Activated naive CD8-positive, alpha-beta T cell treated with anti-CD3 and anti-CD28 coated beads for 36 hours (primary cell): ENCODE measurements around the gene CES5A. TPM values are rescaled to one million over a fixed set of nuclear protein-coding genes. Genes with fewer than 3 reads are reported as not detected.
"Not testable (repeated sequence)": the region's sequence is repeated elsewhere in the genome, so short reads cannot be mapped to it uniquely, and the experiment has no call there.

Experiments
- DNase-seq: peaks from one replicate; pipeline ENCODE4 v3.0.0; 2021
- H3K27ac Mint-ChIP-seq: one replicate; pipeline ENCODE4 v1.8.0; 2022; ENCODE audit warnings: mild to moderate bottlenecking, moderate library complexity, mixed read lengths
- H3K27me3 Mint-ChIP-seq: one replicate; pipeline ENCODE4 v1.8.0; 2022; ENCODE audit warnings: mild to moderate bottlenecking, mixed read lengths
- H3K36me3 Mint-ChIP-seq: one replicate; pipeline ENCODE4 v1.8.0; 2021; ENCODE audit warnings: mild to moderate bottlenecking, mixed read lengths
- H3K4me1 Mint-ChIP-seq: one replicate; pipeline ENCODE4 v1.8.0; 2021; ENCODE audit warnings: mixed read lengths
- H3K4me3 Mint-ChIP-seq: one replicate; pipeline ENCODE4 v1.8.0; 2022; ENCODE audit warnings: mild to moderate bottlenecking, moderate library complexity, mixed read lengths
- H3K9me3 Mint-ChIP-seq: one replicate; pipeline ENCODE4 v1.8.0; 2022; ENCODE audit warnings: mixed read lengths
- total RNA-seq, 2 experiments: library from RNA; stranded (reverse); gene quantifications; one replicate each; pipeline ENCODE4 v1.2.3, GENCODE V29; 2021

Gene CES5A
- total RNA-seq, 2 experiments from 2014 or later: not detected

DNA sequence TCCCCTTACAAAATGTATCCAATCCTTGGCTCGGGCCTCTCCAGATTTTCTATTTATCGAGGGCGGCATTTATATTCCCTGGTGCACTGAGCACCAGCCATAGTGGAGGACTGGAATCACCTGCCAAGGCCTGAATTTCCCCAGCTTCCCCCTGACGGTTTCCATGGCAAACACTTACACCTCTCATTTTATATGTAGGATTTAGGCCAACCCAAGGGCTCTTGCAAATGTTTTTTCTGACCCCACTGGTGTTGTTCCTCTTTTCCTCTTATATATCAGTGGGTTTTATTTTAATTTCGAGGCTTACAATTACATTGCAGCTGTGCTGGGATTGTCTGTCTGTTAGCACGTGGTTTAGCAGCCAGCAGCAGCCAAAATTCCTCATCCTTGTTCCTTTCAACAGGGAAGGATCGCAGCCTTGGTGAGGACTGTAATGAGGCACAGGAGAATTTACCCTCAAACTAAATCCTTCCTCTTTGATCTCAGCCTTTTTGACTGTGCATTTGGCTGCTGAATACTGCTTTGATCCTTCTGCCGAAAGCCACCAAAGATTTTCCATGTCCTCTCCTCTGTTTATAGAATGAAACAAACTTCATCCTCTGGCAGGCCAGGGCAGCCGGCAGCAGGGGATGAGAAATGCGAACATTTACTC, 26.5 kb upstream of the CES5A start:
- DNase-seq: no peak
- no peak overlapping the region for H3K4me3 Mint-ChIP-seq
- peaks cover 4% of the 10 kb centered on the region for H3K9me3 Mint-ChIP-seq
- no peaks in the 10 kb centered on the region for H3K4me1 Mint-ChIP-seq
- H3K27me3 Mint-ChIP-seq: peaks cover 4% of the 10 kb centered on the region
- no peaks in the 10 kb centered on the region for H3K36me3 Mint-ChIP-seq
- H3K27ac Mint-ChIP-seq: no peak overlapping the region

DNA sequence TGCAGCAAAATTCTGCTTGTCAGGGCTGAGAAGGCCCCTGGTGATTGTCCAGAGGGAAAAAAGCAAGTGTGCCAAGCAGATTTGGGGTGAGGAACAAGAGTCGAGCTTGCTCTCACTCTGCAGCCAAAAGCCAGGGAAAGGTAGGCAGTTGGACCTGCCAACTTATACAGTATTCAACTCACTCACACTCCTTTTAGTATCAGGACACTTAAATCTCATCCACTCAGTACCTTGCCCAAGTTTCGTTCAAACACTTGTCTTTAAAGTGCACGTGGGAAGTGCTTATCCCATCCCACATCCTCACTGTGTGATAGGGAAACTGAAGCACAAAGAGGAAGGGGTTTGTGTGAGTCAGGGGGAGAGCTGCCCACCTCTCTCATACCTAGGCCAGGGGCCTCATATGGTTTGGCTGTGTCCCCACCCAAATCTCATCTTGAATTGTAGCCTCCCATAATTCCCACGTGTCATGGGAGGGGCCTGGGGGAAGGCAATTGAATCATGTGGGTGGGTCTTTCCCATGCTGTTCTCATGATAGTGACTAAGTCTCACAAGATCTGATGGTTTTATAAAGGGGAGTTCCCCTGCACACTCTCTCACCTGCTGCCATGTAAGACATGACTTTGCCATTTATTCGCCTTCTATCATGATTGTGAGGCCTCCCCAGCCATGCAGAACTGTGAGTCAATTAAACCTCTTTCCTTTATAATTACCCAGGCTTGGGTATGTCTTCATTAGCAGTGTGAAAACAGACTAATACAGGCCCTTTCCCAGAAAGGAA, 25.6 kb upstream of the CES5A start:
- Mint-ChIP-seq H3K9me3 (peaks cover 11% of the 10 kb centered on the region), H3K27ac (no peak overlapping the region), H3K4me3 (no peak overlapping the region), H3K4me1 (no peaks in the 10 kb centered on the region), H3K36me3 (no peaks in the 10 kb centered on the region), H3K27me3 (peaks cover 4% of the 10 kb centered on the region)
- no peak for DNase-seq

DNA sequence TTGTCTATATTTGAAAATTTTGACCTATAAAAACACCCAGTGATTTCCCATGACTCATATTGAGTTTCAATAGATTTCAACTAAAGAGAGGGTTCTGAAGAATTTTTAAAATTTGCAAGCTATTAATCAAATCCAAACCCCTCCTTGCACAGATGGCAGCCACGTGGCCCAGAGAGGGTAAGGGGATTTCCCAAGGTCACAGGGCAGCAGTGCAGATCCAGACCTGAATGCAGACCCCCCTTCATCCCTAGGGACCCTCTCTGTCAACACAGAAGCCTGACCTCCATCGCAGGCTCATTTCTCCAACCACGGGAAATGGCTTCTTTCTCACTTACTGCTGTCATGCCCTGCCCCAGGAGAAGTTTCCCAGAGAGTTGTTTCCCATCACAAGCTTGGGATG, 24.7 kb upstream of the CES5A start:
- Mint-ChIP-seq H3K36me3 (no peaks in the 10 kb centered on the region), H3K9me3 (peaks cover 13% of the 10 kb centered on the region), H3K27ac (no peak overlapping the region), H3K4me3 (no peak overlapping the region), H3K27me3 (peaks cover 4% of the 10 kb centered on the region), H3K4me1 (no peaks in the 10 kb centered on the region)
- DNase-seq: no peak

DNA sequence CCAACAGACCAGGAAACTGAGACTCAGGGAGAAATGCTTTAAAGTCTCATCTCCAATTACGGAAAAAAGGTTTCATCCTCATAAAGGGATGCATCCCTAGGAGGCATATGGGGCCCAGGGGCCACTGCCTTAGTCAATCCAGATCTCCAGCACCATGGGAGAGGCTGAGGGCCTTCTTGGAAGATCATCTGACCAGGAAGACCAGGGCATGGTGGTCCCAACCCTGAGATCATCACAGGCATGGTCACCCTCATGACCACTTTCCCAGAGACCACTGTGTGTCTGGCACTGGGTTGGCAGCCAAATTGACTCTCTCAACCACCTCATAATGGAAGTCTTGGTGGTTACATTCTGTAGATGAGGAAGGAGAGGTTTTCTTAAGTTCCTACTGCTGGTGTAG, 23.4 kb upstream of the CES5A start:
- no peaks in the 10 kb centered on the region for H3K36me3 Mint-ChIP-seq
- H3K27ac Mint-ChIP-seq: no peak overlapping the region
- no peak for DNase-seq

DNA sequence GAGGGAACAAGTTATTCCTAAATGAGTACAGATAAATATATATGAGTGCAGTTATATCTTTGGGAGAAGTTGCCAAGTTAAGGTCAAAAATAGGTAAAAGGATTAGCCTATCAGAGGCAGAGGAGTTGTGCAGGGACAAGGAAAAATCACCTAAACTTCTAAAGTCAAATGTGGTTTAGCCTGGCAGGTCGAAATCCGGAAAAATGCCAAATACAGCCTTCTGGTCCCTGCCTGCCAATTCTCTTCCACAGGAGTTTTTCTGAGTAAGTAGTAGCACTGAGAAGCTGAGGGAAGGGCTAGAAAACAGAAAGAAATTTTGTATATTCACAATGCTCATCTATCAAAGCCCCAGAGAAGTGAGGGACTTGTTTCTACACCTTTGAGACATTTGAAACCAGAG, 17.6 kb upstream of the CES5A start:
- H3K36me3 Mint-ChIP-seq: no peaks in the 10 kb centered on the region
- H3K4me1 Mint-ChIP-seq: no peaks in the 10 kb centered on the region
- no peak for DNase-seq
- H3K27me3 Mint-ChIP-seq: peaks cover under 1% of the 10 kb centered on the region
- H3K9me3 Mint-ChIP-seq: peaks cover 36% of the 10 kb centered on the region
- no peak overlapping the region for H3K27ac Mint-ChIP-seq
- H3K4me3 Mint-ChIP-seq: no peak overlapping the region

More for the DNA sequence above, 23.4 kb upstream of the CES5A start:
- Mint-ChIP-seq H3K4me1 (no peaks in the 10 kb centered on the region), H3K9me3 (peaks cover 12% of the 10 kb centered on the region), H3K27me3 (peaks cover 4% of the 10 kb centered on the region), H3K4me3 (no peak overlapping the region)

DNA sequence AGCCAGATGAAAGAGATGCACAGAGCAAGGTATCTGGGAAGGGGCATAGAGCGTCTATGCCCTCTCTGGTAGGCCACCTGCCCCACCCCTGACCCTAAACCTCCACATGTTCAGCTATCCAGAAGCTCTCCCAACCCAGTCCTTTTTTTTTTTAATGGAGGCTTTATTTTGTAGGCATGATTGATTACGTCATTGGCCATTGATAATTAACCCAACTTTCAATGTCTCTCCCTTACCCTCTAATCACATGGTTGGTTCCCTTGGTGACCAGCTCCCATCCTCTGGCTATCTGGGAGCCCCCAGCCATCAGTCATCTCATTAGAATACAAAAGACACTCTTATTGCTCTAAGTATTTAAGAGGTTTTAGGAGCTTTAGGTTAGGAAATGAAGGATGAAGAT, 14.3 kb upstream of the CES5A start:
- no peaks in the 10 kb centered on the region for H3K36me3 Mint-ChIP-seq
- no peak overlapping the region for H3K4me3 Mint-ChIP-seq
- DNase-seq: no peak
- H3K4me1 Mint-ChIP-seq: no peaks in the 10 kb centered on the region
- no peak overlapping the region for H3K27ac Mint-ChIP-seq
- peaks cover 5% of the 10 kb centered on the region for H3K27me3 Mint-ChIP-seq
- peaks cover 26% of the 10 kb centered on the region for H3K9me3 Mint-ChIP-seq

DNA sequence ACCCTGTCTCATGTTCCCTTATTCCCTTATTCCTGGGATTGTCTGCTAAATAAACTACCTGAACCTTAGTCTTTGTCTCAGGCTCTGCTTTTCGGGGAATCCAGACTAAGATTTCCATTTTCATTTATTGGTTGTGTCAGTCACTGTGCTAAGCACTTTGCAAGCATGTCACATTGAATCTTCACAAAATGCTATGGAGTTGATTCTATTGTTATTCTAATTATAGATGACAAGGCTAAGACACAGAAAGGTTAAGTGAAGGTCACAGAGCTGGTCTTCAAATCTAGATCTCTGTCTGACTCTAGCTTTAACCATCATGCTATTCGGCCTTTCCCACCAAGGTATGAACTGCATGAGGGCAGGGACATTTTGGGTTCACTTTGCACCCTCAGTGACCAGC, 13.4 kb upstream of the CES5A start:
- Mint-ChIP-seq H3K36me3 (no peaks in the 10 kb centered on the region), H3K27me3 (peaks cover 5% of the 10 kb centered on the region), H3K4me3 (no peak overlapping the region), H3K27ac (no peak overlapping the region), H3K4me1 (no peaks in the 10 kb centered on the region), H3K9me3 (peaks cover 24% of the 10 kb centered on the region)
- no peak for DNase-seq

DNA sequence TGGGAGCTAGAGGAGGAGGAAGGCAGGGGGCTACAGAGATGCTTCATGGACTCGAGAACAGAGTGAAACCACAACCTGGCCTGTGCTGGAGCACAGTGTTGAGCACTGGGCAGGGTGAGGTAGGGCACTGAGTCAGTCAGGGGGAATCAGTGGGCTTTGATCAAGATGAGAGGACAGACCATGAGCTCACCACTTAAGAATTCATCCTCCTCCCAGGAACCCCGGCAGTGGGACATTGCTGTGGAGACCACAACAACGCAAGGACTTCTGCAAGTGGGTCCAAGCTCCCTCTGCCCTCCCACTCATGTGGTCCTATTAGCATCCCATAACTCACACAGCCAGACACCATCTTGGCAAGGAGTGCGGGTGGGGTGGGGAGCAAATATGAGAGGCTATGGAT, 1.7 kb upstream of the CES5A start:
- Mint-ChIP-seq H3K9me3 (peaks cover 5% of the 10 kb centered on the region), H3K27me3 (no peaks in the 10 kb centered on the region), H3K4me3 (no peak overlapping the region), H3K36me3 (no peaks in the 10 kb centered on the region), H3K4me1 (no peaks in the 10 kb centered on the region), H3K27ac (no peak overlapping the region)
- no peak for DNase-seq

DNA sequence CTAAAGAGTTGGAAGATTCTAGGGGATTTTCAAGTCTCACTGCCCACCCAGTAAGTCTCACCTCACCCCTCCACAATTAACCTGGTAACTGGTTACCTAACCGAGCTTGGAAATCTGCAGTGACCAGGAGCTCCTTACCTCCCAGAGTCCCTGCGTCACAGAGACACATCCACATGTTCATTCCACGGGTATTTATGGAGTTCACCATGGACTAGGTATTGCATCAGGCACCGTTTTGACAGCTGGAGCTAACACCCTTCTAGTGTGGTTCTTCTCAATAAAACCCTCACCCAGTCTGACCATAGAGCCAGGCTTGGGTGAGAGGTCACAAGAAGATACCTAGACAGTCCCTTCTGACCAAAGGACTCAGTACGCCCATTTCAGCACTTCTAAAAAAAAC, 2.1 kb downstream of the CES5A start:
- no peak overlapping the region for H3K27ac Mint-ChIP-seq
- H3K4me3 Mint-ChIP-seq: no peak overlapping the region
- no peaks in the 10 kb centered on the region for H3K36me3 Mint-ChIP-seq
- H3K9me3 Mint-ChIP-seq: no peaks in the 10 kb centered on the region
- DNase-seq: no peak
- no peaks in the 10 kb centered on the region for H3K27me3 Mint-ChIP-seq
- H3K4me1 Mint-ChIP-seq: no peaks in the 10 kb centered on the region

DNA sequence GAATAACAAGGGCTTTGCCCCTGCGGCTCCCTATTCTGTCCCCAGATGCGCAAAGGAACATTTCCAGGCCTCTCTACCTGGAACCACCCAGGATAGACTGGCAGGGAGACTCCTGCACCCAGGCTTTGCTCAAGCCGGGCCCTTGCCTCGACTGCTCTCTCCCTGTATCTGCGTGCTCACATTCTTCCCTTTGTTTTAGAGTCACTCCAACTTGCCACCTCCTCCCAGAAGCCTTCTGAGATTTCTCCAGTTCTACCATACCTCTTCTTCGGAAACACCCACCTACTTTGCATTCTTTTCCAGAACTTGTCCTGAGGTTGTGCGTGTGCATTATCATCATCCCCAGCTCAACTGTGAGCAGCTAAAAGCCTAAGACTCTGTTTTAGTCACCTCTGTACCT, 3.0 kb downstream of the CES5A start:
- DNase-seq: no peak
- Mint-ChIP-seq H3K4me3 (no peak overlapping the region), H3K27me3 (no peaks in the 10 kb centered on the region), H3K27ac (no peak overlapping the region), H3K9me3 (no peaks in the 10 kb centered on the region), H3K4me1 (no peaks in the 10 kb centered on the region), H3K36me3 (no peaks in the 10 kb centered on the region)

DNA sequence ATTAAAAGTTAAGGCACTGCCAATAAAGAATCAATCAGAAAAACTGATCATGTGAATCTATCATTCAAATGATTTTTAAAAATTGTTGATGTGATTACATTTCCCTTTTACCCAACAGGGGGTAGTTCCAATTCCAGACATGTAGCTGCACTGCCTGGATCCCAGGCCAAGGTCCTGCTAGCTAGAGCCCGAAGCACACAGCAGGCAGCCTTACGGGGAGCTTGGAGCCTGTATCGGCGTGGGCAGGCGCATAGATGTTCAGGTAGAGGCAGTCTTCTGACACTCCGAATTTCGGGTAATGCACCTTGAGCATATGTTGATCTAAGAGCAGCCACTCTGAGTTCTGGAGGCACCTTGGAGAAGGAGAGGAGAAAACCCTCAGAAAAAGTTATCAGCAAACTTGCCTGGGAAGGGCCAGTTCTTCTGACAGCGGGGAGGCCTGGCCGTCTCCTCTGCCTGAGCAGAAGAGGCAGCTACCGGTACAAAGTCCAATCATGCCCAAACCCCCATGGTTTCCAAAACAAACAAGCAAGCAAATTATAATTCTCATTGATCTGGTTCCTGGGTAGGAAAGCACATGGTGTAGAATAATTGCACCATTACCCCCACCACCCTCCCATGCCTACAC, 3.6 kb downstream of the CES5A start:
- no peak for DNase-seq
- Mint-ChIP-seq H3K4me1 (no peaks in the 10 kb centered on the region), H3K4me3 (no peak overlapping the region), H3K9me3 (no peaks in the 10 kb centered on the region), H3K27me3 (no peaks in the 10 kb centered on the region), H3K27ac (no peak overlapping the region), H3K36me3 (no peaks in the 10 kb centered on the region)

DNA sequence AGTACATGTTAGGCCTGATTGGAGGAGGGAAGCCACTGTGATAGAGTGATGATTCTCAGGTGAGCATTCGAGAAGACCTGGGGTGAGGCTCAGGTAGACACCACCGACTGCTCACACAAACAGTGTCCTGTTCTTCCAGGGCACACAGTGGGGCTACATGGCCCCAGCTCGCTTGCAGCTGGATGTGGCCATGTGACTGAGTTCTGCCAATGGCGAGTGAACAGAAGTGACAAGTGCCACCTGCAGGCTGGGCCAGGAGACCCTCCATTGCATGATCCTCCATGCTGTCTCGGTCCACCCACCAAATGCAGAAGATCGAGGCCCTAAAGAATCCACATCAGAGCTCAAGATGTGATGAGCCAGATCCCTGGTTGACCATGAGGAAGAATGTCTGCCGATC, 6.2 kb downstream of the CES5A start:
- Mint-ChIP-seq H3K36me3 (no peaks in the 10 kb centered on the region), H3K4me1 (no peaks in the 10 kb centered on the region), H3K9me3 (no peaks in the 10 kb centered on the region), H3K4me3 (no peak overlapping the region), H3K27me3 (peaks cover 4% of the 10 kb centered on the region), H3K27ac (no peak overlapping the region)
- DNase-seq: no peak

DNA sequence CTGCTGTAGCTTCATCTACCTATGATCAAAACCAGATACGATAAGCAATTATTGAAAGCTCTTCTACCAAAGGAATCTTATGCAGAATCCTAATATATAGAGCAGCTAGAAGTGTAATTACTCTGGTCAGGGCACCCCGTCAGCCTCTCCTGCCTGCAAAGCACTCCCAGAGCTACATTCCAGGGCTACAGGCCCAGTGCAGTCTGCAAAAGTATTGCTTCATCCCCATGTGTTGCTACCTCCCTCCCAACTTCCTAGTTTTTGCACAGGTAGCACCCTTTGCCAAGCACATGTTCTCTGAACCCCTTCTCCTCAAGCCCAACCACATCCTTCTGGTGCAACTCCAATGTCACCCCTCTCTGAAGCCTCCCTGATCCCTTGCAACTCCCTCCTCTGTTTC, 7.0 kb downstream of the CES5A start:
- H3K9me3 Mint-ChIP-seq: no peaks in the 10 kb centered on the region

DNA sequence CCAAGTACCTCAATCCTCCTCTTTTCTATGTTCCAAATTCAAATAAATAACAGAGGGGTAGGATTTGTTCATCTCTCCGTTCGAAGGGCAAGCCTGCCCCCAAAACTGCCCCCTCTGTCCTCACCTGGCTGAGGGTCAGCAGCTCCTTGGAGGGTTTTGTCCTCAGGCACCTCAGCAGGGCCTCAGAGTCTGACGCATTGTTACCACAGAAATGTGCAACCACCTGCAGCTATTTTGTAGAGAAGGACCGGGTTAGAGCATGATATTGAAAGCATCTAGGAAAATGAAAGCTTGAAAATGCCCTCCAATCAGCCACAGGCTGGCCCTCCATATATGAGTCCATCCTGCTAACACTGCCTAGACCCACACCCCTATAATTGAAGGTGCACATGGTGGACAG, 13.9 kb downstream of the CES5A start:
- no peaks in the 10 kb centered on the region for H3K9me3 Mint-ChIP-seq
- no peak overlapping the region for H3K27ac Mint-ChIP-seq
- no peak overlapping the region for H3K4me3 Mint-ChIP-seq

More for the DNA sequence above, 7.0 kb downstream of the CES5A start:
- H3K27ac Mint-ChIP-seq: no peak overlapping the region
- H3K4me3 Mint-ChIP-seq: no peak overlapping the region
- H3K36me3 Mint-ChIP-seq: no peaks in the 10 kb centered on the region
- no peaks in the 10 kb centered on the region for H3K4me1 Mint-ChIP-seq
- DNase-seq: no peak
- peaks cover 4% of the 10 kb centered on the region for H3K27me3 Mint-ChIP-seq

DNA sequence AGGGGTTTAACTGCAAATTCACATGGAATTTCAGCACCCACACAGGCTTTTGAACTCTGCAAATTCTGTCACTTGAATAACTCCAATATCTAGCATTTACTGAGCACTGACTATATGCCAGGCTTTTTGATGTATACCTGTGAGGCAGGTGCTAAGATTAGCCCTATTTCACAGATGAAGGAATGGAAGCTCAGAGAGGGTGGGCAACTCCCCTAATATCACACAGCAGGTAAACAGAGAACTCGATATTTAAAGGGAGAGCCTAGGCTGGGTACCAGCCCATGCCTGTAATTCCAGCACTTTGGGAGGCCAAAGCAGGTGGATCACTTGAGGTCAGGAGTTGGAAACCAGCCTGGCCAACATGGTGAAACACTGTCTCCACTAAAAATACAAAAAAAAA, 17.5 kb downstream of the CES5A start:
- not testable (repeated sequence) for H3K27me3 Mint-ChIP-seq, H3K9me3 Mint-ChIP-seq, DNase-seq, H3K4me1 Mint-ChIP-seq, H3K36me3 Mint-ChIP-seq, H3K4me3 Mint-ChIP-seq, H3K27ac Mint-ChIP-seq

More for the DNA sequence above, 13.9 kb downstream of the CES5A start:
- Mint-ChIP-seq H3K4me1 (no peaks in the 10 kb centered on the region), H3K27me3 (peaks cover 8% of the 10 kb centered on the region), H3K36me3 (no peaks in the 10 kb centered on the region)
- no peak for DNase-seq

DNA sequence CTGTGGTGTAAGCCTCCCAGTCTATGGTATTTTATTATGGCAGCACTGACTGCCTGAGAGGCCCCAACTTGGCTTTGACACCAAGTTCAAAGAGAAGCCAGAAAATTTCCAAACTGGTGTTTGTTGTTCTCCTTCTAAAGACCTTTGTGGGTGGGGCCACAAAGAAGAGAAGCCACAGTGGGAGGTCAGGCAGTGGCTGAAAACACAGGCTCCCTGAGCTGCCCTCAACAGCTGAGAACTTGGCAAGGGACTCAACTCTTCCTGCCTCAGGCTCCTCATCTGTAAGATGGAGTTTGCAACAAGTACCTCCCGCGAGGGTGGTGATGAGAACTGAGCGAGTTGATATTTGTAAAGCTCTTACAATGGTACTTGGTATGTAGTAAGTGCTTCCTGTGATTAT, 18.2 kb downstream of the CES5A start:
- no peak for DNase-seq
- H3K9me3 Mint-ChIP-seq: no peaks in the 10 kb centered on the region
- H3K36me3 Mint-ChIP-seq: no peaks in the 10 kb centered on the region
- peaks cover 4% of the 10 kb centered on the region for H3K27me3 Mint-ChIP-seq
- H3K27ac Mint-ChIP-seq: no peak overlapping the region
- no peak overlapping the region for H3K4me3 Mint-ChIP-seq
- no peaks in the 10 kb centered on the region for H3K4me1 Mint-ChIP-seq
